Spleen (tissue), 11 donors: Measurements from ENCODE around the gene C19orf85. TPM values are rescaled to one million over a fixed set of nuclear protein-coding genes. Genes with fewer than 3 reads are reported as not detected.

Experiments used
- DNase-seq: peaks from one replicate; pipeline ENCODE4 v3.0.0-alpha.2; 2020
- H3K27ac ChIP-seq, 8 donors: fragments of 200-600 bp; sonication (generic) in 7 of 8; 1 replicate in 4 of 8; 2 replicates in 4 of 8; pipeline versions ENCODE4 v1.5.0 to v1.8.0; 2016 to 2021; ENCODE audit warnings: inconsistent platforms in 4 of 8, mild to moderate bottlenecking in 4 of 8, moderate library complexity in 1 of 8
- H3K27me3 ChIP-seq, 7 donors: fragments of 200-600 bp; sonication (generic) in 6 of 7; replicated peaks in 1 of 7; 1 replicate in 4 of 7; 2 replicates in 3 of 7; pipeline versions ENCODE4 v1.5.0 to v1.8.0; 2016 to 2021; ENCODE audit warnings: inconsistent platforms in 3 of 7, mild to moderate bottlenecking in 1 of 7
- H3K36me3 ChIP-seq, 6 donors: fragments of 200-600 bp; sonication (generic) in 5 of 6; 1 replicate in 4 of 6; 2 replicates in 2 of 6; pipeline versions ENCODE4 v1.5.0 to v1.8.0; 2016 to 2021; ENCODE audit warnings: inconsistent platforms in 2 of 6
- H3K4me1 ChIP-seq, 6 donors: fragments of 200-600 bp; sonication (generic) in 5 of 6; 1 replicate in 3 of 6; 2 replicates in 3 of 6; pipeline versions ENCODE4 v1.5.0 to v1.8.0; 2016 to 2021; ENCODE audit warnings: inconsistent platforms in 3 of 6
- H3K4me3 ChIP-seq, 8 donors: fragments of 200-600 bp; sonication (generic) in 7 of 8; 1 replicate in 4 of 8; 2 replicates in 4 of 8; pipeline versions ENCODE4 v1.5.0 to v1.8.0; 2016 to 2021; ENCODE audit warnings: inconsistent platforms in 4 of 8, mild to moderate bottlenecking in 4 of 8, moderate library complexity in 2 of 8
- H3K9me3 ChIP-seq, 8 donors: fragments of 200-600 bp; sonication (generic) in 7 of 8; 1 replicate in 4 of 8; 2 replicates in 4 of 8; pipeline versions ENCODE4 v1.5.0 to v1.8.0; 2016 to 2021; ENCODE audit warnings: inconsistent platforms in 4 of 8
- CTCF ChIP-seq, 11 experiments: fragments of 200-600 bp in 7 of 11; fragments of 450-650 bp in 4 of 11; sonication (generic) in 4 of 11; IDR thresholded peaks in 8 of 11; conservative IDR thresholded peaks in 3 of 11; 1 replicate in 7 of 11; 2 replicates in 4 of 11; pipeline versions ENCODE4 v1.4.0 to v1.8.0; 2016 to 2021; ENCODE audit warnings: antibody characterized with exemption in 11 of 11, inconsistent platforms in 4 of 11, mild to moderate bottlenecking in 1 of 11
- POLR2A ChIP-seq, 3 donors: fragments of 450-650 bp; IDR thresholded peaks; one replicate each; pipeline ENCODE4 v1.5.1; 2017; ENCODE audit warnings: antibody characterized with exemption in 3 of 3, mild to moderate bottlenecking in 1 of 3
- POLR2AphosphoS5 ChIP-seq, 3 donors: sonication (generic); formaldehyde crosslinking; IDR thresholded peaks; one replicate each; pipeline ENCODE4 v1.5.1; 2017; ENCODE audit warnings: antibody characterized with exemption in 3 of 3
- WGBS, 5 donors: extraction: QIAGEN DNeasy Blood & Tissue Kit in 3 of 5; methylation state at CpG; one replicate each; pipeline versions ENCODE4 v1.1.5 to v1.1.7; 2013 to 2018; 5-methylcytosine and 5-hydroxymethylcytosine counted together
- intact Hi-C: fragments of 100-400 bp; cut with DNase I; formaldehyde crosslinking; loops from one replicate; pipeline ENCODE4 v1.15.0; 2023; ENCODE audit warnings: low total_unique reads
- polyA plus RNA-seq, 3 donors: library from polyadenylated mRNA; stranded (reverse); fragments of 200-250 nt; gene quantifications; one replicate each; pipeline ENCODE4 v1.2.1, GENCODE V29; 2013
- total RNA-seq, 7 donors: library from RNA; depleted of rRNA in 3 of 7; stranded (reverse); fragments of >200 nt in 3 of 7; fragmentation: NEBNext Ultra II Directional in 4 of 7; extraction: Animal tissue kit (Norgen Biotek cat#: 25700) in 4 of 7; gene quantifications; one replicate each; pipeline versions ENCODE4 v1.1.0 to v1.2.1, GENCODE V29; 2016 to 2021
- donor health status: healthy with polysubstance abuse.
- donor health status: DM: no; HTN: no; CAD: no; lungs with moderate emphysema.
- donor health status: DM: no; HTN: no; CAD: no.
- donor health status: Bipolar disorder and iron deficiency.
- donor health status: healthy.
- donor health status: DM: no; HTN: no; CAD: no.
- donor health status: DM: yes; HTN: yes; CAD: no.

Gene C19orf85
- total and polyA plus RNA-seq, 10 donors = not detected

GRCh38 chr19:55444646-55445045 is 19.9 kb downstream of the C19orf85 start:
- Histone ChIP-seq H3K27ac (no peak overlapping the region), H3K36me3 (no peaks in the 10 kb centered on the region), H3K27me3 (peaks cover 7 to 89% (median 61%) of the 10 kb centered on the region in 7 donors), H3K9me3 (no peaks in the 10 kb centered on the region), H3K4me1 (peaks cover 11 to 35% (median 26%) of the 10 kb centered on the region in 6 donors), H3K4me3 (no peak overlapping the region)
- intact Hi-C loops = no loop called here
- no peak for TF ChIP-seq CTCF (IDR thresholded peaks at IDR 0.05 in 8 of 11, conservative IDR thresholded peaks at IDR 0.05 in 3 of 11)
- no peak for TF ChIP-seq POLR2AphosphoS5 (IDR thresholded peaks at IDR 0.05)
- TF ChIP-seq POLR2A (IDR thresholded peaks at IDR 0.05) = no peak
- no peak for DNase-seq
- WGBS, 5 donors = 47 to 50% (median 49%) methylated on average over 11 of the region's 11 CpGs

GRCh38 chr19:55443824-55444480 is 20.6 kb downstream of the C19orf85 start:
- TF ChIP-seq CTCF (IDR thresholded peaks at IDR 0.05 in 8 of 11, conservative IDR thresholded peaks at IDR 0.05 in 3 of 11) (no peak), POLR2A (IDR thresholded peaks at IDR 0.05) (no peak), POLR2AphosphoS5 (IDR thresholded peaks at IDR 0.05) (no peak)
- DNase-seq = no peak
- no peaks in the 10 kb centered on the region for H3K36me3 ChIP-seq
- no peaks in the 10 kb centered on the region for H3K9me3 ChIP-seq
- WGBS, 5 donors = 27 to 42% (median 38%) methylated on average over 16 to 18 of the region's 18 CpGs
- H3K27ac ChIP-seq = no peak overlapping the region
- intact Hi-C loops = no loop called here
- H3K27me3 ChIP-seq = peaks cover 7 to 89% (median 63%) of the 10 kb centered on the region in 7 donors
- H3K4me3 ChIP-seq = no peak overlapping the region
- H3K4me1 ChIP-seq = peaks cover 11 to 35% (median 26%) of the 10 kb centered on the region in 6 donors

GRCh38 chr19:55443045-55443823 is 21.3 kb downstream of the C19orf85 start, which contains the start of gene SHISA7:
SHISA7 (minus strand) TSS chr19:55443300; CDS start chr19:55442863, 437 bp downstream.
- H3K9me3 ChIP-seq = no peaks in the 10 kb centered on the region
- WGBS, 5 donors = 1 to 4% (median 3%) methylated on average over 43 of the region's 43 CpGs
- no peaks in the 10 kb centered on the region for H3K36me3 ChIP-seq
- H3K4me1 ChIP-seq = peaks cover 11 to 35% (median 26%) of the 10 kb centered on the region in 6 donors
- H3K27ac ChIP-seq = no peak within 1 kb of the TSS
- H3K4me3 ChIP-seq = peak within 1 kb of the TSS in 1 of 8 donors; percentile 49
- no peak for DNase-seq
- intact Hi-C loops = no loop called here
- H3K27me3 ChIP-seq = peaks cover 7 to 96% (median 70%) of the 10 kb centered on the region in 7 donors
- no peak for TF ChIP-seq POLR2AphosphoS5 (IDR thresholded peaks at IDR 0.05)
- no peak for TF ChIP-seq CTCF (IDR thresholded peaks at IDR 0.05 in 8 of 11, conservative IDR thresholded peaks at IDR 0.05 in 3 of 11)
- no peak for TF ChIP-seq POLR2A (IDR thresholded peaks at IDR 0.05)
